Measurements from ENCODE around the gene SMAD5. TPM values are rescaled to one million over a fixed set of nuclear protein-coding genes. Genes with fewer than 3 reads are reported as not detected.

Gene SMAD5
- total RNA-seq, 1 donor from 2014 or later = 30.4 TPM

GRCh38 chr5:136134653-136135052 lies 2.0 kb downstream of the SMAD5 start:
- H3K36me3 Mint-ChIP-seq (ENCODE audit: low read depth) = peaks cover 10% of the 10 kb centered on the region
- intact Hi-C loops (cut with micrococcal nuclease) = no loop called here
- H3K27me3 Mint-ChIP-seq = no peaks in the 10 kb centered on the region
- H3K4me1 Mint-ChIP-seq = peaks cover 41% of the 10 kb centered on the region
- H3K27ac Mint-ChIP-seq = no peak overlapping the region
- peak overlapping the region; percentile 55 for H3K4me3 Mint-ChIP-seq
- no peaks in the 10 kb centered on the region for H3K9me3 Mint-ChIP-seq
- ATAC-seq (ENCODE audit: low read depth) = no peak
- no peak for TF ChIP-seq CTCF (IDR thresholded peaks at IDR 0.05)
- POLR2A ChIA-PET = no interaction called here
- no peak for DNase-seq
- CTCF ChIA-PET = no interaction called here

GRCh38 chr5:136135536-136135935 lies 2.9 kb downstream of the SMAD5 start:
- Mint-ChIP-seq H3K9me3 (no peaks in the 10 kb centered on the region), H3K27ac (no peak overlapping the region), H3K36me3 (ENCODE audit: low read depth) (peaks cover 10% of the 10 kb centered on the region), H3K4me3 (no peak overlapping the region), H3K4me1 (peaks cover 41% of the 10 kb centered on the region), H3K27me3 (no peaks in the 10 kb centered on the region)
- TF ChIP-seq CTCF (IDR thresholded peaks at IDR 0.05) = no peak
- intact Hi-C loops (cut with micrococcal nuclease) = no loop called here
- ChIA-PET CTCF (no interaction called here), POLR2A (no interaction called here)
- DNase-seq = no peak
- ATAC-seq (ENCODE audit: low read depth) = no peak

- no peak overlapping the region for H3K4me3 Mint-ChIP-seq
- ChIA-PET CTCF (no interaction called here), POLR2A (no interaction called here)
- intact Hi-C loops (cut with micrococcal nuclease) = no loop called here
- ATAC-seq (ENCODE audit: low read depth) (no peak), DNase-seq (no peak)
- no peak overlapping the region for H3K27ac Mint-ChIP-seq
- no peaks in the 10 kb centered on the region for H3K27me3 Mint-ChIP-seq
- H3K36me3 Mint-ChIP-seq (ENCODE audit: low read depth) = peaks cover 9% of the 10 kb centered on the region
- no peak for TF ChIP-seq CTCF (IDR thresholded peaks at IDR 0.05)
- no peaks in the 10 kb centered on the region for H3K9me3 Mint-ChIP-seq
- peaks cover 36% of the 10 kb centered on the region for H3K4me1 Mint-ChIP-seq
These were observed 5.0 kb downstream of the SMAD5 start for GRCh38 chr5:136137497-136138220.

GRCh38 chr5:136141561-136141960 lies 8.9 kb downstream of the SMAD5 start:
- Mint-ChIP-seq H3K4me3 (no peak overlapping the region), H3K27ac (no peak overlapping the region), H3K9me3 (no peaks in the 10 kb centered on the region), H3K36me3 (ENCODE audit: low read depth) (peaks cover 3% of the 10 kb centered on the region), H3K27me3 (no peaks in the 10 kb centered on the region), H3K4me1 (peaks cover 20% of the 10 kb centered on the region)
- no peak for TF ChIP-seq CTCF (IDR thresholded peaks at IDR 0.05)
- DNase-seq = no peak
- peak; percentile 7 for ATAC-seq (ENCODE audit: low read depth)
- CTCF ChIA-PET = no interaction called here
- intact Hi-C loops (cut with micrococcal nuclease) = no loop called here
- POLR2A ChIA-PET = no interaction called here

- TF ChIP-seq CTCF (IDR thresholded peaks at IDR 0.05) = no peak
- no peak for ATAC-seq (ENCODE audit: low read depth)
- intact Hi-C loops (cut with micrococcal nuclease) = no loop called here
- no peaks in the 10 kb centered on the region for H3K27me3 Mint-ChIP-seq
- H3K9me3 Mint-ChIP-seq = no peaks in the 10 kb centered on the region
- DNase-seq = no peak
- H3K36me3 Mint-ChIP-seq (ENCODE audit: low read depth) = peaks cover 5% of the 10 kb centered on the region
- H3K27ac Mint-ChIP-seq = no peak overlapping the region
- H3K4me3 Mint-ChIP-seq = no peak overlapping the region
- peaks cover 11% of the 10 kb centered on the region for H3K4me1 Mint-ChIP-seq
- POLR2A ChIA-PET = interaction anchor here (0.7 kb wide), 1 partner anchor 192 kb away, joined by 3 read pairs; no protein-coding TSS in a partner anchor
- CTCF ChIA-PET = no interaction called here
These were observed 10.7 kb downstream of the SMAD5 start for GRCh38 chr5:136143312-136143711.

All from activated B cell treated with CpG ODN at 0.5 μM for 24 hours (primary cell).